ENCODE results near the gene CCSER2.

CCSER2 gene

GRCh38 chr10:84537447-84537931 lies 209.1 kb downstream of the CCSER2 start:
- Mint-ChIP-seq H3K36me3 (ENCODE audit: low read depth) (no peaks in the 10 kb centered on the region), H3K4me3 (no peak overlapping the region), H3K27me3 (ENCODE audit: low read depth) (peaks cover 19% of the 10 kb centered on the region), H3K4me1 (peaks cover 19% of the 10 kb centered on the region), H3K27ac (no peak overlapping the region), H3K9me3 (no peaks in the 10 kb centered on the region)
- peak; percentile 84 to 93 (median 90) for TF ChIP-seq CTCF (IDR thresholded peaks at IDR 0.05; ENCODE audit: unreplicated experiment in 3 of 3)

- Mint-ChIP-seq H3K9me3 (no peaks in the 10 kb centered on the region), H3K36me3 (ENCODE audit: low read depth) (no peaks in the 10 kb centered on the region), H3K4me1 (peaks cover 24% of the 10 kb centered on the region), H3K27me3 (ENCODE audit: low read depth) (peaks cover 23% of the 10 kb centered on the region), H3K27ac (no peak overlapping the region), H3K4me3 (no peak overlapping the region)
- no peak for TF ChIP-seq CTCF (IDR thresholded peaks at IDR 0.05; ENCODE audit: unreplicated experiment in 3 of 3)
Observed at GRCh38 chr10:84538036-84538435, 209.6 kb downstream of the CCSER2 start.

GRCh38 chr10:84539216-84539615 lies 210.8 kb downstream of the CCSER2 start:
- Mint-ChIP-seq H3K9me3 (no peaks in the 10 kb centered on the region), H3K36me3 (ENCODE audit: low read depth) (no peaks in the 10 kb centered on the region), H3K4me3 (peak overlapping the region in 2 of 3 experiments; percentile 4 to 26), H3K27me3 (ENCODE audit: low read depth) (peaks cover 31% of the 10 kb centered on the region), H3K4me1 (peaks cover 30% of the 10 kb centered on the region), H3K27ac (no peak overlapping the region)
- no peak for TF ChIP-seq CTCF (IDR thresholded peaks at IDR 0.05; ENCODE audit: unreplicated experiment in 3 of 3)

- Mint-ChIP-seq H3K4me3 (no peak overlapping the region), H3K9me3 (no peaks in the 10 kb centered on the region), H3K27ac (no peak overlapping the region), H3K27me3 (ENCODE audit: low read depth) (peaks cover 33% of the 10 kb centered on the region), H3K4me1 (peaks cover 33% of the 10 kb centered on the region), H3K36me3 (ENCODE audit: low read depth) (no peaks in the 10 kb centered on the region)
- no peak for TF ChIP-seq CTCF (IDR thresholded peaks at IDR 0.05; ENCODE audit: unreplicated experiment in 3 of 3)
Observed at GRCh38 chr10:84540022-84540616, 211.7 kb downstream of the CCSER2 start.

- no peaks in the 10 kb centered on the region for H3K36me3 Mint-ChIP-seq (ENCODE audit: low read depth)
- H3K27me3 Mint-ChIP-seq (ENCODE audit: low read depth): peaks cover 33% of the 10 kb centered on the region
- no peak overlapping the region for H3K27ac Mint-ChIP-seq
- no peaks in the 10 kb centered on the region for H3K9me3 Mint-ChIP-seq
- TF ChIP-seq CTCF (IDR thresholded peaks at IDR 0.05; ENCODE audit: unreplicated experiment in 3 of 3): peak; percentile 77 to 89 (median 79)
- peak overlapping the region; percentile 59 to 70 (median 64) for H3K4me3 Mint-ChIP-seq
- peaks cover 33% of the 10 kb centered on the region for H3K4me1 Mint-ChIP-seq
Observed at GRCh38 chr10:84540617-84541288, 212.4 kb downstream of the CCSER2 start.

- TF ChIP-seq CTCF (IDR thresholded peaks at IDR 0.05; ENCODE audit: unreplicated experiment in 3 of 3): no peak
- no peak overlapping the region for H3K27ac Mint-ChIP-seq
- no peaks in the 10 kb centered on the region for H3K9me3 Mint-ChIP-seq
- peaks cover 33% of the 10 kb centered on the region for H3K4me1 Mint-ChIP-seq
- H3K27me3 Mint-ChIP-seq (ENCODE audit: low read depth): peaks cover 33% of the 10 kb centered on the region
- no peaks in the 10 kb centered on the region for H3K36me3 Mint-ChIP-seq (ENCODE audit: low read depth)
- peak overlapping the region; percentile 59 to 70 (median 64) for H3K4me3 Mint-ChIP-seq
Observed at GRCh38 chr10:84541289-84541637, 212.9 kb downstream of the CCSER2 start.
